DMS53 treated with DMSO at 0.1 percent for 48 hours (cell line): ENCODE data around the gene MBL2.
A peak's percentile ranks its signal among the peaks of the same experiment; 100 is the strongest.

Experiments used
- DNase-seq: peaks from one replicate; lab custom pipeline; 2025; ENCODE audit not compliant: unreplicated experiment; lab: John Stamatoyannopoulos, UW

The MBL2 gene

DNA sequence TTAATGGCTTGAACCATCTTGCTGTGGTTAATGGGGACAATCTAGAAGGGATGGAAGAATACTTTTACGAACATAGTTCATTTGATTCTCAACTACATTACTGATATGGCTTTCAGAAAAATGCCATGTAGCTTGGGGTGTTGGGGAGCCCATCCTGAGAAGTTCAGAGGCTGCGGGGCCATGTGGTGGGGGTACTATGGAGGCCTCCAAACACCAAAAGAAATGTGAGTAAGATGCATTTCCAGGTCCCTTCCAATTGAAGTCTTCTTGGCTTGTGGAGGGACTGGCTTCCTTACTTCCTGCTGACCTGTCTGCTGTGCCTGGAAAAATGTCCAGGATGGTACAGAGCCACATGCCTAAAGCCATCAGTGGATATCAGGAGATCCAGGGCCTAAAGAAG lies 1.6 kb upstream of the MBL2 start:
- DNase-seq: no peak

DNA sequence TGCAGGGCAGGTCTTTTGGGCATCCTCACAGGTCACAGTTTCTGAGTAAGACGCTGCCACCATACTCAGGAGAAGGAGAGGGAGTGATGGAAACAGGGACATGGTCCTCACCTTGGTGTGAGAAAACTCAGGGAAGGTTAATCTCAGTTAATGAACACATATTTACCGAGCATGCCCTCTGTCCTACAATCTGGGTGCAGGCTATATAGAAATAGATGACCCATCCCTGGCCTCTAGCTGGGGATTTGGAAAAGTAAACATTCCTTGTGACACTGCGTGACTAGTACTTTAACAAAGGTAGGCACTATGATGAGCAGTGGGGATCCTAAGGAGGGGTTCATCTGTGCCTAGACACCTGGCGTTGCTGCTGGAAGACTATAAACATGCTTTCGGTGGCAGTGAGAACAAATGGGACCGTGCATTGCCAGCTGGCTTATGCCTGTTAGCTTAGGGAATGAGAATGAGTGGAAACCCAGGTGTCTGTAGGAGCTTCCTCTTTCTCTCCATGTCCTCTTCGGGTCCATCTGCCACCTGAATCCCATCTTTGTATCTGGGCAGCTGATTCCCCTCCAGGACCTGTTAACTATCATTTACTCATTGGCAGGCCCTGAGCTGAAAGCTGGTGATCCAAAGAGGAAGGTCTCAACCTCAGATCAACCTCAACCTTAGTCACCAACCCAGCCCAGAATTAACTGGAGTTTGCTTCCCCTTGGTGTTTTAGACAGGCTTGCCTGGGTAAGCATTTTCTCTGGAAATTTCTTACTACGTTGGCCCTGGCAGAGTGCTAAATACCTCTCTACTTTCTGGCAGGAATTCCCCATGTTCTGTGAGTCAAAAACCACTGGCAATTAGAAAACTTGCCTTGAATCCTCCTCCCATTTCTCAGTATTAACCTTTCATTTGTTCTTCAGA lies 794 bp downstream of the MBL2 start:
- DNase-seq: no peak

DNA sequence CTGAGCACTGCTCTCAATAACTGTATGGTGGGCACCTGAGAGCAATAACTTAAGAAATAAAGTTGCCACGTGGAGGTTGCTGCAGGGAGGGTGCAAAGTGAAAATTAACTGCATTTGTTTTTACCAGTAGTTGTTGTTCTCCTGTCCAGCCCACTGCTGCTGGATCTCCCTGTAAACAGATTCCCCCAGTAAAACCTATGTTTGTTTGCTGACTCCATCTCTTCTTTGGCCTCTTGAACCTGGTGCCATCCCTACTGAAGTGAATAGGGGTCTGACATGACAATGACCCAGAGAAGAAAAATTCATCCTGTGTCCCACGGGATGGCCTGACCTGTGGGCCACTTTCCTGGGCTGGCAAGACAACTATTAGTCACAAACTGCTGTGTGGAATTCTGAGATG lies 1.7 kb downstream of the MBL2 start:
- DNase-seq: no peak

DNA sequence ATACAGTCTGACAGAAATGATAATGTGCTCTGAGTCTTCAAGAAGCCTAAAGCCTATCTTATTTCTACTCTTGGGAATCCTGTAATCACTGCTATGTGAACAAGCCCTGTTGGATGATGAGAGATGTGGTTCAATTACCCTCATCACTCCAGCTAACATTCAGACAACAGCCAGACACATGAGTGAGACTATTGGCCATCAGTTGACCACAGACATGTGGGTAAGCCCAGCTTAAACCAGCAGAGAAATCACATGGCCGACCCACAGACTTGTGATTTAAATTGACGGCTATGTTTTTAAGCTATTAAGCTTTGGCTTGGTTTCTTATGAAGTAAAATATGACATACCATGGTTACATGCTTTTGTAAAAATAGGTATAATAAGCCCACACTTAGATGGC lies 2.6 kb downstream of the MBL2 start:
- no peak for DNase-seq

DNA sequence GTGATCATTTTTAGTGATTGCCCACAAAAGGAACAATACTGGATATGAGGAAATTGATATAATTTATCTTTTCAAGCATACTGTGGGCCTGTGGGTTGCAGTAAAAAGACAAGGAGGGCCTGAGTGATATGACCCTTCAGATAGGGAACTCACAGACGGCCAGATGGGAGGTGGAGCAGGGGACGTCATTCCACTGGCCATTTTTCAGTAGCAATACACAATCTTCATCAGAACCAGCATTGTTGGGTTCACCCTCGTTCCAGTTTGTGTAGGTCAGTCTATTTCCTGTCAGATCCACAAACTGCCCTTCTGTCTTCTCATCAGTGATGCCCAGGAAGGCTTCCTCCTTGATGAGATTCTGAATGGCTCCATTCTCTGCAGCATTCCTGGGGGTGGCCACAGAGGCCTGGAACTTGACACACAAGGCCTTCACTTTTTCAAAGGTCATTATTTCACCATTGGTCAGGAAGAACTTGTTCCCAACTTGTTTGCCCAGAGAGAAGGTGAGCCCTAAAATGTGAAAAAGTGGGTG lies 4.5 kb downstream of the MBL2 start:
- no peak for DNase-seq

DNA sequence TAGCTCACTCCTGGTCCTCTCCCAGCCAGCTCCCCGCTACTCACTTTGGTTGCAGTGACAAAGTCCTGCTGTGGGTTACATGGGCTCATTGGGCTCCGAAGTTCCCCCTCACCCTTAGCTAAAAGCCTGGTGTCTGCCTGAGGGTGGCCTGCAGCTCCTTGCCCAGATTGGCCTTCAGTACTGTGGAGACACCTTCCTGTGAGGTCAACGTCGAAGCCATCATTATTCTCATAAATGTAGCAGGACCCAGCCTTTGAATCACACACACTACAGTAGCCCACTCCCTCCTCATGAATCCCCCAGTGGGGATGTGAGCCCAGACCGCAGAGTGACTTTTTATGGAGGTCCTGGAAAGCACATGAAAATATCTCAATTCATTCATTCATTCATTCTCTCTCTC lies 10.5 kb downstream of the MBL2 start:
- no peak for DNase-seq

DNA sequence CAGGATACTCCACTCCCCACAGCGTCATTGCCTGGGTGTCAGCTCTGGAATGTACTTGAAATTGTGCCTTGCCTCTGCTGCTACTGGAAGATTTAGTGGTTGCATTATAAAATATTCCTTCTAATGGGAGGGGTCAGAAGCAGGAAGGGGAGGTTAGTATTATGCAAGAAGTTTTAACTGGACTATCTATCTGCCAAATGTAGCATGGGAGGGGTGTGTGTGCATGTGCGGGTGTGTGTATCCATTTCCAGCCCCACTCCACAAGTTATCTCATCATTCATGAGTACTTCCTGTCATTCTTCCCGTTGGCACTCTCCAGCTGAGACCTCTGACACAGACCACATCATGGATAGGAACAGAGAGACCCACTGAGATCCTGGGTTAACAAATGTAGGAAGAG lies 13.4 kb downstream of the MBL2 start:
- DNase-seq: no peak

DNA sequence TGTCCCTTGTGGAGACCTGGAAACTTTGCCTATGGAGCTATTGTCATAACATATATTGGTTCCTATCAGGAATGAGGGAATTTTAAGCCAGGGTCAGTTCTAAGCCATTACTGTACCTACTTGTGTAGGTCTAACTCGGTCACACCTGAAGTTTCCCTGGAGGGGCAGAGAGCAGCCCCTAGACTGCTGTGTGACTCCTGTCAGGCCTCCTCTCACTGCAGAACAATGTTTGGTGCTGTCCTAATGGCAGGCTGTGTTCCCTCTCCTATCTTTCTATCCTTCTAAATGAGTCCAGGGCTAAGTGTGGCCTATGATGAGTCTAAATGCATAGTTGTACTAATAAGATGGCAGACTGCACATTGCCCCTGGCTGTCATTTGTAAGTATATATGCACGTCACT lies 14.2 kb downstream of the MBL2 start:
- no peak for DNase-seq

DNA sequence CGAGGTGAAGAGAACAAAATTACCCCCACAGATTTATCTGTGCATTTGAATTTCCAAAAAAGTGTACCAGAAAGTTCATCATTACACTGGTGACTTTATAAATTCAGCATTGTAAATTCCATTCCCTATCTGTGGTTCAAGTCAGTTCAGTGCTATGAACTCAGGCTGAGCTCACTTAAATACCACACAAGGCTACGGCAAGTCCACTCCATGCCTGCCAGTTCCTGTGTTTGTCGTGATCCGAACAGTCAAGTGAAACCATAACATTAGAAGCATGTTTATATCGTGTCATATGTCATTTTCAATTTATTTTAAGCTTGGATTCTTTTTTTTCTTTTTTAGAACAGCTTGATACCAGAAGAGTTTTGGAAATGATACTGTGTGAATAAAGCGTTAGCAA lies 14.8 kb downstream of the MBL2 start:
- no peak for DNase-seq

DNA sequence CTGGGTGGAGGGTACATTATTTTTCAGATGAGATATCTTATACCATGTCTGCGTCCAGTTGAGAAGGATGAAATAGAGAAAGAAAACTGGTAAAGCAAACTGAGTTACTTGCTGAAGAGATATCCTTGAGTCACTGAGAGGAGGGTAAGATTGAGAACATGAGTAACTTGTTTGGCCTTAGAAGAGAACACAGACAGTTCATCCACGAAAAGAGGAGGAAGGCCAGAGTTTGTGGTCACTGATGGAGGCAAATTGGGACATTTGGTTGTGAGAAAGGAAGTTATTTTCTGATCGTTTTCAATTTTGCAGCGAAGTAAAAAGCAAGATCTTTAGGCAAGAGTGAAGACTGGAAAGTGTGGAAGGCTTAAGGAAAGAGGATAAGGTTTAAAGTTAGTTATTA lies 15.6 kb downstream of the MBL2 start:
- no peak for DNase-seq

DNA sequence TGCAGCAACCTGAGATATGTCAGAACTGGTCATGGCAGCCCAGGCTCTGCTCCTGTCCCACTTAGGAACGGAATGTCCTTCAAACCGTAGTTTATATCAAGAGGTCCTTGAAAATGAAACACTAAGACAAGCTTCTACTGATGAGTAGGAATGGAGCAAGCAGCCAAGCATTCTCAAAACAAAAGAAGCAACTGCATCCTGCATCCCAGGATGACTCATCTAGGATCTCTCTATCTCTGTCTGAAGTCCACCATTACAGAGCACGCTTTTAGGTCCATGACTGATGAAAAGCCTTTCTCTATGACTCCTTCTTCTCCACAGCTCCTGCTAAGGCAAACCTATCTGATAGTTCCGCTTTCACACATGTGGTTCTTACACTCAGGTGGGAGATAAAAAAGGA lies 16.3 kb downstream of the MBL2 start:
- no peak for DNase-seq

DNA sequence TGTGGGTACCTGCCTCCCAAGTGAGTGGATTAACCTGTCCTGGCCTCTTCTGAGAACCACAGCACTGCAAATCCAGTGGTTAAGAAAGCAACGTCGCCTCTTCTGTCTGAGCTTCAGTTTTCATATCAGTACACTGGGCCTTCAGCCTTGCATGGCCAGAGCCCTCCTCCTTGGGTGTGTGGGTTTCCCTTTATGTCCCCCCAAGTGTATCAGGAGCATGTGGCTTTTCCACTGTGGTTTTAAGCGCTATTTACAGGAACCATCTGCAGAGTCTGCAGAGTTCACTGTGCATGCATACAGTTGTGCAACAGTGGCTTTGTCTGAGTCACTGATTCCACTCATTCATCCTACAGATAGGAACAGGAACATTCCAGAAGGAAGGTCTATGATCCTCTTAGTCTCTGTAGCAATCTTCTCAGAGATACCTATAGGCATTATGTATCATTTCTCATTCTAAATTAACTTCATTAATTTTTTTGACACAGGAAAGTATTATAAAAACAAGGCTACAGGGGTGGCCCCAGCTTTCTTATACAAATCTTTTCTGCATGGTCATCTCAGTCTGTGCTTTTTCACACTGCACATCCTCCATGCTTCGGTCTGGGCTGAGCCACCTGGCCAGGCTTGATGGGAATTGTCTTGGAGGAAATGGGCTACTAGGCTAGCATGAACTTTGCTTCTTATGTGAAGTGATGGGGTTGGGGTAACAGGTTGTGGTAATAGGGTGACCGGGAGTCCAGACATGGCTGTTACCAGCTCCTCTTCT lies 17.1 kb downstream of the MBL2 start:
- no peak for DNase-seq

DNA sequence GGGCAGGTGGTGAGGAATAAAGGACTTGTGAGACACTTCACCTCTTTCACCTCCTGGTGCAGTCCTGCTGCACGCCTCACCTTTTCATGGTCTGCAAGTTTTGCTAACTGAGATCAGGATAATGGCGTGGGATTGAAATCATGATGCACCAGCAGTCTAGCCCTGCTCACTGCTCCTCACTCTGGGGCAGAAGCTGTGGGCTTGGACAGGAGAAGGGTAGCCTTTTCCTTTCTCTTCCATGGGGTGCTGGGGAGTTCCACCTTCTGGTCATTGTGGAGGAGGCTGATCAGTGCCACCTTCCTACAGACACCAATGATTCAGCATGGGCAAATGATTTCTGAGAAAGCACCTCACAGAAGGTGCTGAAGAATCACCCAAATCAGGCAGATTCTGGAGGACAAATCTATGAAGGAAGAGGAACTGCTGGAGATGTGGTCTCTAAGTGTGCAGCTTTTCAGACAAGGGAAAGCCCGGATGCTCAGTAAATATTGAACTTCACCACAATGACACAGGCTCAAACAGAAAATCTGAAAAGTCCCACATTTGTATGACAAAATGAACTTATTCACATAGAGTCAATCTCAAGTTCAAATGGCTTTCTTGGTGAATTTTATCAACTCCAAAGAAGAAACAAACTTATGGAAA lies 19.7 kb downstream of the MBL2 start:
- DNase-seq: no peak

DNA sequence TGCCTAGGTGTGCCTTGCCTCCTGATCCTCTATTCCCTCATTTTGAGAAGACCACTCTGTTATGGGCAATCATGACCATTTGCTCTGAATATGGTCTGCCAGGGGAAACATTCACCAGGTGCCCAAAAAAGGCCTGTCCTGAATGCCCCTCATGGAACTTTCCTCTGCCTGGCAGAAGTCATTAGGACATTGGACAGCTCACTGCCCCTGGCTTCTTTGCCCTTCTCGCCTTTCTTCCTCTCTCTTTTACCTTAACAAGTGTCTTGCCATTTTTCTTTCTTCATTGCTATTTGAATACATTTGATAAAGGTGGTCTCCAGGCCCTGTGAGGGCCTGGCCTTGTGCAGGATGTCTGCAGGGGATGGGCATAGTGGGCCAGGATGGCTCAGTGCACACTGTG lies 20.3 kb downstream of the MBL2 start:
- DNase-seq: no peak

DNA sequence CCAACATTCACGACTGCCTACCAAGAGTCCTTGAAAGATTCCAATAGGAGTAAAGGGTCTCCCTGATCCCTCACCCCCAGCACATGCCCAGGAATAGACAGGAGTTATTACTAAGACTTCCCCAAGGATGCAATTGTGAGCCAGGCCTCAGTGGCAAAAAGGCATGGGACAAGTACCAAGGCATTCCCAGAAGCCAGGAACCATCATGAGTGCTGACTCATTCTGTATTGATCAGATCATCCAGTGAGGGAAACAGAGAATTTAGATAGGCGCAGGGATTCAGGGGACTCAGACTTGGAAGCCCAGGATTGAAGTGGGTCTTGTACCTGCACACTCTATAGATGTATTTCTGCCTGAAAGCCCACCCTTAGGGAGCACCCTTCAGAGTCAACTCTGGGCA lies 21.2 kb downstream of the MBL2 start:
- DNase-seq: no peak

DNA sequence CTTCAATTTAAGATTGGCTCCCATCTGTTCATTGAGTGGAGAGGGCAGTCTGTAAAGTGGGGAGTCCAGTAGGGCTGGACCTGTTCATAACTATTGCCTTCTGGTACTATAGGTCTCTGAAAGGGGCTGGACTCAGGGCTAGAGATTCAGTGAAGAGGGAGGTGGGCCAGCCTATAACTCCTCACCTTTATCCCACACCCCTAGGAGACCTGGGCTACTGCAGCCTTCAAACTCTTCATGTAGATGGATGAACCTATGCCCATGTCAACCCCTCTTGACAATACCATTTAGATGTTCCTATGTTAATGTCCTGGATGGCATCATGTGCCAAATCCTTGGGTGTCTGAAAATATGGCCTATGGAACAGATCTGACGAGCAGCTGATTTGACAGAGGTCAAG lies 22.0 kb downstream of the MBL2 start:
- DNase-seq: no peak

DNA sequence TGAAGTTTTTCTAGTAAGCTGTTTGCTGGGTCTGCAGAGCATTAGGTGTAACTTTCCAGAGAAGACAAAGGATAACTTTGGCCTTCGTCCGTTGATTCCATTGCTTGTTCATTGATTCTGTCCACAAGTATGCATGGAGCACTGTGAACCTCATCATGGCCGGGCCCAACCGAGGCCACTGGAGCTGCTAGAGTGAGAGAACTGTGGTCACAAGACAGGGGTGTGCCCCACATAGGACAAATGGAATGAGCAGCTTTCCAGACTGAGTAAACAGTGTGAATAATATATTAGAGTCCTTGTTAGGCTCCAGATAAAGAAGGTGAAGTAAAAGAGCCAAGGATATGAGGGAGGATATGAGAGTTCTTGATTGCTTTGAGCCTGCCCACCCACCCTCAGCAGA lies 24.9 kb downstream of the MBL2 start:
- no peak for DNase-seq

DNA sequence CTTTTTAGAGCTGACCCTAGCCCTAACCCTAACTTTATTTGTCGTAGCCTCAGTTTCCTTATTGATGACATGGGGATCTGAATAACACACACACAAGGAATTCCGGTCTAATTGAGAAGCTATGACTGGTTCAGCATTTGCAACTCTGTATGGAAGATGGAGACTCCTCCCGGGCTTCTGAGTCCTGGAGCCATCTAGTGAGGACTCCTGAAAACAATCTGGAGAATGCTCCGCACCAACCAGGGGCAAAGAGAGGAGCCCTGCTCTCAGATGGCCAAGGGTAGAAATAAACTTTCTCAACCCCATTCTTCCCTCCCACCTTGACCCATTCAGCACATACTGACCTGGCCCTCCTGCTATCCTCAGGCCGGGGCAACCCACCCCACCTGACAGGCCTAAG lies 26.4 kb downstream of the MBL2 start:
- no peak for DNase-seq

DNA sequence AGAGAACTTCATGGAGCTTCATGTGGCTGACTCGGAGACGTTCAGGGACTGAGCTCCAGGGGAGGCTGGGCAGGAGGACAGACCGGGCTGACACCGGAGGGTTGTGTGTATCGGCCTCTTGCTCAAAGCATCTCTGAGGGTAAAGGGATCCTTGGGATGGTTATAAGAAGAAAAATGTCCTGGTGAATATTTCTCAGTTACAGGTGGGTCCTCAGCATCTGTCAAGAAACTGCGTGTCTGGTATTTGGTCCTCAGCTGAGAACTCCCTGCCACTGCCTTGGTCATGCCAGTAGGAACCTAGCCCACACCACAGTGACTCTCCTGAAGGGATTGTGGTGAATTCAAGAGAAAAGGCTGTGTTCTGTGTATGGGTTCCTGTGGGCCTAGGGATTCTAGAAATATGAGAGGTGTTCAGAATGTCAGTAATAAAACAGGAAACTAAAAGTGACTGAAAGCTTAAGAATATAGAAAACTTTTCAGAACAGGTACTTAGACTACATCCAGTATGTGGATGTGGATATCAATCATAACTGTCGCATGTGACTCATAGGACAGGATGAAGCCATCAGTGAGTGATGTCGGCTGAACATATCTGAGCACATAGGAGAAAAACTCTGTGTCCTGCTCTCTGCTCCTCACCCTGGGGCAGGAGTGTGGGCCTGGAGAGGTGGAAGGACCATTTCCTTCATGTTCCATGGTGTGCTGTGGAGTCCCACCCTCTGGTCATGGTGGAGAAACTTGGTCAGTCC lies 28.4 kb downstream of the MBL2 start:
- no peak for DNase-seq

DNA sequence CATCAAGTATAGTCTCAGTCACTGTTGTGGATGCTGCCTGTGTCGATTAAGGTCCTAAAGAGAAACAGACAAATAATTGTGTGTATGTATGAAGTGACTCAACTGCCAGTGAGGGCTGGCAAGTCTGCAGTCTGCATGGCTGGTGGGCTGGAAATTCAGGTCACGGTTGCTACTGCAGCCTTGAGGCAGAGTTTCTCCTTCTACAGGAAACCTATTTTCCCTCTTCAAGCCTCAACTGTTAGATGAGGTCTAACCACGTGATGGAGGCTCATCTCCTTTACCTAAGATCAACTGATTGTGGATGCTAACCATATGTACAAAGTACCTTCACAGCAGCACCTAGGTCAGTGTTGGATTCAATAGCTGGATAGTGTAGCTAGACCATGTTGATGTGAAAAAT lies 29.9 kb downstream of the MBL2 start:
- DNase-seq: no peak

DNA sequence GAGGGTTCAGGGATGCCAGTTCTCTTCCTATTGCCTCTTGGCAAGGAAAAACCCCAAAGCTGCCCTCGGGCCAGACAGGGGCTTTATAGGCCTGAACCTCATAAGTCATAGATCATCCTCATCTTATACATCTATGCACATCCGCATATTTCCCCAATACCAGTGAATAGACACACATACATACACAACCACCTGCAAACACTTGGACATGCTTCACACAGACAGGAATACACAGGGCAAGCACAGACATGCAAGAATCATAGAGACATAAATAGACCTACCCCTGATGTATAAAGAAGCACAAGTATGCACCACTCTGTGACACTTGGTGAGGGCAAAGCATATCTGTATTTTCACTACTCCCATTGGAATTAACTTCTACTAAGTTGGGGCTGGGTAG lies 30.7 kb downstream of the MBL2 start:
- peak; percentile 8 for DNase-seq
